Activated T-cell treated with anti-CD3 and anti-CD28 coated beads, Interleukin-2, amount 50 U/mL, for 24 hours (primary cell): Measurements from ENCODE around the gene ID1.

Experiments used
- DNase-seq: peaks from one replicate; pipeline ENCODE4 v3.0.0-alpha.2; 2020
- H3K27ac Mint-ChIP-seq: 2 replicates; pipeline ENCODE4 v1.8.0; 2020; ENCODE audit warnings: mild to moderate bottlenecking, mixed read lengths
- H3K27me3 Mint-ChIP-seq: 2 replicates; pipeline ENCODE4 v1.8.0; 2020; ENCODE audit warnings: mixed read lengths
- H3K36me3 Mint-ChIP-seq: 2 replicates; pipeline ENCODE4 v1.8.0; 2020; ENCODE audit warnings: low read depth, mixed read lengths
- H3K4me1 Mint-ChIP-seq: 2 replicates; pipeline ENCODE4 v1.8.0; 2020; ENCODE audit warnings: low read depth, mixed read lengths
- H3K4me3 Mint-ChIP-seq: 2 replicates; pipeline ENCODE4 v1.8.0; 2020; ENCODE audit warnings: mild to moderate bottlenecking, moderate library complexity, mixed read lengths
- H3K9me3 Mint-ChIP-seq: 2 replicates; pipeline ENCODE4 v1.8.0; 2020; ENCODE audit warnings: mixed read lengths

ID1 gene

GRCh38 chr20:31605031-31605901 lies at the start of gene ID1:
Gene ID1, plus strand, starts transcription at chr20:31605289. Its CDS starts 99 bp downstream, at chr20:31605388.
- Mint-ChIP-seq H3K4me3 (peak within 1 kb of the TSS; percentile 81), H3K27ac (peak within 1 kb of the TSS; percentile 55), H3K27me3 (peaks cover 69% of the 10 kb centered on the region), H3K36me3 (no peaks in the 10 kb centered on the region), H3K9me3 (no peaks in the 10 kb centered on the region), H3K4me1 (peaks cover 36% of the 10 kb centered on the region)
- DNase-seq: peak; percentile 90

- Mint-ChIP-seq H3K4me3 (no peak overlapping the region), H3K27ac (peak overlapping the region; percentile 90), H3K36me3 (peaks cover 97% of the 10 kb centered on the region), H3K27me3 (no peaks in the 10 kb centered on the region), H3K9me3 (no peaks in the 10 kb centered on the region), H3K4me1 (peaks cover 29% of the 10 kb centered on the region)
- no peak for DNase-seq
Observed at GRCh38 chr20:31559704-31560093, 45.4 kb upstream of the ID1 start.

- no peak overlapping the region for H3K4me3 Mint-ChIP-seq
- peaks cover 29% of the 10 kb centered on the region for H3K4me1 Mint-ChIP-seq
- H3K36me3 Mint-ChIP-seq: peaks cover 95% of the 10 kb centered on the region
- no peaks in the 10 kb centered on the region for H3K9me3 Mint-ChIP-seq
- H3K27me3 Mint-ChIP-seq: no peaks in the 10 kb centered on the region
- peak overlapping the region; percentile 90 for H3K27ac Mint-ChIP-seq
- peak; percentile 82 for DNase-seq
Observed at GRCh38 chr20:31560094-31560745, 44.9 kb upstream of the ID1 start.

GRCh38 chr20:31560746-31561598 lies 44.1 kb upstream of the ID1 start:
- no peak for DNase-seq
- H3K4me3 Mint-ChIP-seq: no peak overlapping the region
- H3K36me3 Mint-ChIP-seq: peaks cover 96% of the 10 kb centered on the region
- H3K9me3 Mint-ChIP-seq: no peaks in the 10 kb centered on the region
- H3K4me1 Mint-ChIP-seq: peaks cover 36% of the 10 kb centered on the region
- peak overlapping the region; percentile 90 for H3K27ac Mint-ChIP-seq
- H3K27me3 Mint-ChIP-seq: no peaks in the 10 kb centered on the region

GRCh38 chr20:31562241-31562640 lies 42.8 kb upstream of the ID1 start:
- H3K9me3 Mint-ChIP-seq: no peaks in the 10 kb centered on the region
- DNase-seq: no peak
- H3K4me3 Mint-ChIP-seq: no peak overlapping the region
- peaks cover 98% of the 10 kb centered on the region for H3K36me3 Mint-ChIP-seq
- H3K4me1 Mint-ChIP-seq: peaks cover 45% of the 10 kb centered on the region
- H3K27ac Mint-ChIP-seq: peak overlapping the region; percentile 2
- no peaks in the 10 kb centered on the region for H3K27me3 Mint-ChIP-seq

GRCh38 chr20:31564284-31564683 lies 40.8 kb upstream of the ID1 start:
- H3K27me3 Mint-ChIP-seq: no peaks in the 10 kb centered on the region
- no peak for DNase-seq
- H3K9me3 Mint-ChIP-seq: no peaks in the 10 kb centered on the region
- H3K27ac Mint-ChIP-seq: peak overlapping the region; percentile 55
- peaks cover 98% of the 10 kb centered on the region for H3K36me3 Mint-ChIP-seq
- no peak overlapping the region for H3K4me3 Mint-ChIP-seq
- H3K4me1 Mint-ChIP-seq: peaks cover 48% of the 10 kb centered on the region

- Mint-ChIP-seq H3K36me3 (peaks cover 96% of the 10 kb centered on the region), H3K27me3 (no peaks in the 10 kb centered on the region), H3K4me3 (no peak overlapping the region), H3K9me3 (no peaks in the 10 kb centered on the region), H3K27ac (peak overlapping the region; percentile 75), H3K4me1 (peaks cover 39% of the 10 kb centered on the region)
- no peak for DNase-seq
Observed at GRCh38 chr20:31565699-31566318, 39.3 kb upstream of the ID1 start.

- H3K27me3 Mint-ChIP-seq: no peaks in the 10 kb centered on the region
- H3K27ac Mint-ChIP-seq: peak overlapping the region; percentile 88
- H3K9me3 Mint-ChIP-seq: no peaks in the 10 kb centered on the region
- H3K36me3 Mint-ChIP-seq: peaks cover 96% of the 10 kb centered on the region
- no peak for DNase-seq
- H3K4me3 Mint-ChIP-seq: no peak overlapping the region
- H3K4me1 Mint-ChIP-seq: peaks cover 39% of the 10 kb centered on the region
Observed at GRCh38 chr20:31566319-31566657, 38.8 kb upstream of the ID1 start.

- no peaks in the 10 kb centered on the region for H3K9me3 Mint-ChIP-seq
- H3K4me3 Mint-ChIP-seq: no peak overlapping the region
- H3K36me3 Mint-ChIP-seq: peaks cover 93% of the 10 kb centered on the region
- DNase-seq: no peak
- peak overlapping the region; percentile 88 for H3K27ac Mint-ChIP-seq
- H3K27me3 Mint-ChIP-seq: no peaks in the 10 kb centered on the region
- H3K4me1 Mint-ChIP-seq: peaks cover 37% of the 10 kb centered on the region
Observed at GRCh38 chr20:31566658-31567379, 38.3 kb upstream of the ID1 start.

- peaks cover 42% of the 10 kb centered on the region for H3K4me1 Mint-ChIP-seq
- no peaks in the 10 kb centered on the region for H3K27me3 Mint-ChIP-seq
- no peaks in the 10 kb centered on the region for H3K9me3 Mint-ChIP-seq
- H3K36me3 Mint-ChIP-seq: peaks cover 87% of the 10 kb centered on the region
- no peak for DNase-seq
- peak overlapping the region; percentile 88 for H3K27ac Mint-ChIP-seq
- no peak overlapping the region for H3K4me3 Mint-ChIP-seq
Observed at GRCh38 chr20:31567380-31567720, 37.7 kb upstream of the ID1 start.

GRCh38 chr20:31568041-31568731 lies 36.9 kb upstream of the ID1 start:
- H3K9me3 Mint-ChIP-seq: no peaks in the 10 kb centered on the region
- H3K27ac Mint-ChIP-seq: peak overlapping the region; percentile 88
- H3K4me1 Mint-ChIP-seq: peaks cover 47% of the 10 kb centered on the region
- H3K36me3 Mint-ChIP-seq: peaks cover 79% of the 10 kb centered on the region
- no peaks in the 10 kb centered on the region for H3K27me3 Mint-ChIP-seq
- DNase-seq: no peak
- no peak overlapping the region for H3K4me3 Mint-ChIP-seq

- Mint-ChIP-seq H3K4me1 (peaks cover 53% of the 10 kb centered on the region), H3K27me3 (no peaks in the 10 kb centered on the region), H3K27ac (peak overlapping the region; percentile 73), H3K9me3 (no peaks in the 10 kb centered on the region), H3K36me3 (peaks cover 73% of the 10 kb centered on the region), H3K4me3 (no peak overlapping the region)
- DNase-seq: no peak
Observed at GRCh38 chr20:31568773-31569162, 36.3 kb upstream of the ID1 start.

- no peak overlapping the region for H3K4me3 Mint-ChIP-seq
- peak; percentile 81 for DNase-seq
- H3K36me3 Mint-ChIP-seq: peaks cover 67% of the 10 kb centered on the region
- H3K27ac Mint-ChIP-seq: peak overlapping the region; percentile 73
- no peaks in the 10 kb centered on the region for H3K9me3 Mint-ChIP-seq
- no peaks in the 10 kb centered on the region for H3K27me3 Mint-ChIP-seq
- peaks cover 57% of the 10 kb centered on the region for H3K4me1 Mint-ChIP-seq
Observed at GRCh38 chr20:31569163-31570020, 35.7 kb upstream of the ID1 start.
